ENCODE data around the gene KRT36. TPM values are rescaled to one million over a fixed set of nuclear protein-coding genes. Genes with fewer than 3 reads are reported as not detected.

KRT36 gene
- total and polyA plus RNA-seq, 4 donors, result 0.02 TPM; not detected in 3

GRCh38 chr17:41481036-41481435 is 8.7 kb downstream of the KRT36 start, which contains the start of gene KRT35:
TSS of gene KRT35 (minus strand) at chr17:41481151. CDS start at chr17:41481097, 54 bp downstream.
- 95 to 100% methylated on average over 2 of the region's 2 CpGs for WGBS, 2 donors
- Histone ChIP-seq H3K9ac (ENCODE audit: insufficient read depth in 1 of 2, low read length in 2 of 2) (no peak within 1 kb of the TSS), H3K9me3 (ENCODE audit: control insufficient read depth in 4 of 4, insufficient read depth in 3 of 4, low read length in 3 of 4) (no peaks in the 10 kb centered on the region), H3K36me3 (ENCODE audit: control insufficient read depth in 4 of 4, insufficient read depth in 4 of 4, low read length in 4 of 4) (no peaks in the 10 kb centered on the region), H3K27me3 (ENCODE audit: control insufficient read depth in 3 of 3, insufficient read depth in 3 of 3, low read length in 2 of 3) (no peaks in the 10 kb centered on the region), H3K4me3 (no peak within 1 kb of the TSS), H3K27ac (ENCODE audit: low read depth in 1 of 2, low read length in 1 of 2) (no peak within 1 kb of the TSS), H3K4me1 (ENCODE audit: control insufficient read depth in 5 of 5, insufficient read depth in 5 of 5, low read length in 5 of 5) (no peaks in the 10 kb centered on the region)
- DNase-seq (no peak), ATAC-seq (ENCODE audit: insufficient read depth, low FRiP score) (no peak)
- no peak for TF ChIP-seq CTCF (IDR thresholded peaks at IDR 0.05; ENCODE audit: control extremely low read depth, extremely low read depth)

- no peak for TF ChIP-seq CTCF (IDR thresholded peaks at IDR 0.05; ENCODE audit: control extremely low read depth, extremely low read depth)
- Histone ChIP-seq H3K9ac (ENCODE audit: insufficient read depth in 1 of 2, low read length in 2 of 2) (no peak overlapping the region), H3K27ac (ENCODE audit: low read depth in 1 of 2, low read length in 1 of 2) (no peak overlapping the region), H3K9me3 (ENCODE audit: control insufficient read depth in 4 of 4, insufficient read depth in 3 of 4, low read length in 3 of 4) (no peaks in the 10 kb centered on the region), H3K27me3 (ENCODE audit: control insufficient read depth in 3 of 3, insufficient read depth in 3 of 3, low read length in 2 of 3) (no peaks in the 10 kb centered on the region), H3K4me3 (no peak overlapping the region), H3K36me3 (ENCODE audit: control insufficient read depth in 4 of 4, insufficient read depth in 4 of 4, low read length in 4 of 4) (no peaks in the 10 kb centered on the region), H3K4me1 (ENCODE audit: control insufficient read depth in 5 of 5, insufficient read depth in 5 of 5, low read length in 5 of 5) (no peaks in the 10 kb centered on the region)
- WGBS, 2 donors, result 94 to 97% methylated on average over 10 of the region's 10 CpGs
- DNase-seq, result no peak
- no peak for ATAC-seq (ENCODE audit: insufficient read depth, low FRiP score)
These were observed 9.1 kb downstream of the KRT36 start for GRCh38 chr17:41480581-41480980.

GRCh38 chr17:41480136-41480535 is 9.6 kb downstream of the KRT36 start:
- Histone ChIP-seq H3K4me1 (ENCODE audit: control insufficient read depth in 5 of 5, insufficient read depth in 5 of 5, low read length in 5 of 5) (no peaks in the 10 kb centered on the region), H3K4me3 (no peak overlapping the region), H3K27me3 (ENCODE audit: control insufficient read depth in 3 of 3, insufficient read depth in 3 of 3, low read length in 2 of 3) (no peaks in the 10 kb centered on the region), H3K36me3 (ENCODE audit: control insufficient read depth in 4 of 4, insufficient read depth in 4 of 4, low read length in 4 of 4) (no peaks in the 10 kb centered on the region), H3K27ac (ENCODE audit: low read depth in 1 of 2, low read length in 1 of 2) (no peak overlapping the region), H3K9me3 (ENCODE audit: control insufficient read depth in 4 of 4, insufficient read depth in 3 of 4, low read length in 3 of 4) (no peaks in the 10 kb centered on the region), H3K9ac (ENCODE audit: insufficient read depth in 1 of 2, low read length in 2 of 2) (no peak overlapping the region)
- DNase-seq (no peak), ATAC-seq (ENCODE audit: insufficient read depth, low FRiP score) (no peak)
- 46 to 51% methylated on average over 2 of the region's 2 CpGs for WGBS, 2 donors
- no peak for TF ChIP-seq CTCF (IDR thresholded peaks at IDR 0.05; ENCODE audit: control extremely low read depth, extremely low read depth)

GRCh38 chr17:41478237-41478636 is 11.5 kb downstream of the KRT36 start:
- Histone ChIP-seq H3K9me3 (ENCODE audit: control insufficient read depth in 4 of 4, insufficient read depth in 3 of 4, low read length in 3 of 4) (no peaks in the 10 kb centered on the region), H3K4me1 (ENCODE audit: control insufficient read depth in 5 of 5, insufficient read depth in 5 of 5, low read length in 5 of 5) (no peaks in the 10 kb centered on the region), H3K4me3 (no peak overlapping the region), H3K27ac (ENCODE audit: low read depth in 1 of 2, low read length in 1 of 2) (no peak overlapping the region), H3K9ac (ENCODE audit: insufficient read depth in 1 of 2, low read length in 2 of 2) (no peak overlapping the region), H3K36me3 (ENCODE audit: control insufficient read depth in 4 of 4, insufficient read depth in 4 of 4, low read length in 4 of 4) (no peaks in the 10 kb centered on the region), H3K27me3 (ENCODE audit: control insufficient read depth in 3 of 3, insufficient read depth in 3 of 3, low read length in 2 of 3) (no peaks in the 10 kb centered on the region)
- ATAC-seq (ENCODE audit: insufficient read depth, low FRiP score) (no peak), DNase-seq (no peak)
- TF ChIP-seq CTCF (IDR thresholded peaks at IDR 0.05; ENCODE audit: control extremely low read depth, extremely low read depth), result no peak
- 92 to 94% methylated on average over 8 of the region's 8 CpGs for WGBS, 2 donors
